Urinary bladder (tissue), 4 donors: ENCODE data around the gene TMEM164. TPM values are rescaled to one million over a fixed set of nuclear protein-coding genes. Genes with fewer than 3 reads are reported as not detected.
A peak's percentile ranks its signal among the peaks of the same experiment; 100 is the strongest.

Experiments
- DNase-seq: peaks from one replicate; pipeline ENCODE4 v3.0.0-alpha.2; 2015; ENCODE audit errors: extremely low spot score
- H3K27ac ChIP-seq: one replicate; pipeline ENCODE4 v1.5.1; 2013; ENCODE audit warnings: low read depth, mild to moderate bottlenecking, moderate library complexity
- H3K36me3 ChIP-seq: one replicate; pipeline ENCODE4 v1.6.1; 2013; ENCODE audit warnings: mild to moderate bottlenecking, moderate library complexity; ENCODE audit not compliant: insufficient read depth
- H3K4me1 ChIP-seq: one replicate; pipeline ENCODE4 v1.6.1; 2013; ENCODE audit warnings: mild to moderate bottlenecking, moderate library complexity; ENCODE audit not compliant: insufficient read depth
- H3K4me3 ChIP-seq: one replicate; pipeline ENCODE4 v1.5.1; 2013; ENCODE audit warnings: low read depth, low read length
- WGBS: extraction: QIAGEN DNeasy Blood & Tissue Kit; methylation state at CpG from one replicate; pipeline ENCODE4 v1.1.7; 2013; 5-methylcytosine and 5-hydroxymethylcytosine counted together
- polyA plus RNA-seq: library from polyadenylated mRNA; stranded (reverse); fragments of 200-250 nt; gene quantifications from one replicate; pipeline ENCODE4 v1.2.3, GENCODE V29; 2013
- total RNA-seq: library from RNA; depleted of rRNA; stranded (reverse); fragments of >200 nt; gene quantifications from one replicate; pipeline ENCODE4 v1.2.3, GENCODE V29; 2014
- donor health status: healthy with polysubstance abuse.
- donor health status: healthy.

Gene TMEM164
- total and polyA plus RNA-seq, 2 donors = 10.3 to 12.4 TPM

- H3K4me3 ChIP-seq = no peak overlapping the region
- H3K36me3 ChIP-seq = no peaks in the 10 kb centered on the region
- no peak for DNase-seq
- peaks cover 1% of the 10 kb centered on the region for H3K4me1 ChIP-seq
- H3K27ac ChIP-seq = peak overlapping the region; percentile 5
- 81% methylated on average over 3 of the region's 3 CpGs for WGBS
These were observed 10.0 kb downstream of the TMEM164 start for GRCh38 chrX:110012818-110013485.

- H3K4me3 ChIP-seq = no peak overlapping the region
- WGBS = 96% methylated on average over 4 of the region's 4 CpGs
These were observed 11.1 kb downstream of the TMEM164 start for GRCh38 chrX:110013968-110014367.

GRCh38 chrX:110015032-110015431, 12.1 kb downstream of the TMEM164 start:
- Histone ChIP-seq H3K27ac (no peak overlapping the region), H3K4me3 (no peak overlapping the region), H3K4me1 (peaks cover 1% of the 10 kb centered on the region), H3K36me3 (no peaks in the 10 kb centered on the region)
- no peak for DNase-seq
- WGBS = 70% methylated on average over 2 of the region's 2 CpGs

More at GRCh38 chrX:110013968-110014367, 11.1 kb downstream of the TMEM164 start:
- Histone ChIP-seq H3K27ac (no peak overlapping the region), H3K4me1 (peaks cover 1% of the 10 kb centered on the region), H3K36me3 (no peaks in the 10 kb centered on the region)
- DNase-seq = no peak

- Histone ChIP-seq H3K4me3 (no peak overlapping the region), H3K36me3 (no peaks in the 10 kb centered on the region), H3K4me1 (peaks cover 1% of the 10 kb centered on the region), H3K27ac (no peak overlapping the region)
- no peak for DNase-seq
- WGBS = 88% methylated on average over 5 of the region's 5 CpGs
These were observed 13.0 kb downstream of the TMEM164 start for GRCh38 chrX:110015915-110016314.

- Histone ChIP-seq H3K36me3 (no peaks in the 10 kb centered on the region), H3K27ac (no peak overlapping the region), H3K4me1 (no peaks in the 10 kb centered on the region), H3K4me3 (no peak overlapping the region)
- no peak for DNase-seq
- WGBS = 75% methylated on average over 1 of the region's 1 CpG
These were observed 17.6 kb downstream of the TMEM164 start for GRCh38 chrX:110020536-110020935.

- H3K4me3 ChIP-seq = no peak overlapping the region
- H3K27ac ChIP-seq = no peak overlapping the region
- WGBS = 44% methylated on average over 4 of the region's 4 CpGs
- H3K4me1 ChIP-seq = no peaks in the 10 kb centered on the region
- DNase-seq = no peak
- no peaks in the 10 kb centered on the region for H3K36me3 ChIP-seq
These were observed 18.5 kb downstream of the TMEM164 start for GRCh38 chrX:110021258-110022022.

- H3K27ac ChIP-seq = no peak overlapping the region
- WGBS = 67% methylated on average over 5 of the region's 5 CpGs
- no peak overlapping the region for H3K4me3 ChIP-seq
- H3K4me1 ChIP-seq = no peaks in the 10 kb centered on the region
- no peaks in the 10 kb centered on the region for H3K36me3 ChIP-seq
- DNase-seq = no peak
These were observed 19.9 kb downstream of the TMEM164 start for GRCh38 chrX:110022599-110023448.

GRCh38 chrX:110025395-110025794, 22.5 kb downstream of the TMEM164 start:
- H3K36me3 ChIP-seq = no peaks in the 10 kb centered on the region
- no peak for DNase-seq
- H3K4me1 ChIP-seq = no peaks in the 10 kb centered on the region
- H3K4me3 ChIP-seq = no peak overlapping the region
- H3K27ac ChIP-seq = no peak overlapping the region
- 89% methylated on average over 1 of the region's 1 CpG for WGBS

GRCh38 chrX:110026099-110026844, 23.4 kb downstream of the TMEM164 start:
- H3K4me1 ChIP-seq = no peaks in the 10 kb centered on the region
- H3K27ac ChIP-seq = no peak overlapping the region
- 75% methylated on average over 9 of the region's 9 CpGs for WGBS
- no peaks in the 10 kb centered on the region for H3K36me3 ChIP-seq
- DNase-seq = no peak
- no peak overlapping the region for H3K4me3 ChIP-seq

- Histone ChIP-seq H3K27ac (no peak overlapping the region), H3K4me3 (no peak overlapping the region), H3K36me3 (no peaks in the 10 kb centered on the region), H3K4me1 (no peaks in the 10 kb centered on the region)
- WGBS = 72% methylated on average over 3 of the region's 3 CpGs
- no peak for DNase-seq
These were observed 29.7 kb downstream of the TMEM164 start for GRCh38 chrX:110032534-110033147.

- H3K36me3 ChIP-seq = no peaks in the 10 kb centered on the region
- DNase-seq = no peak
- H3K27ac ChIP-seq = no peak overlapping the region
- H3K4me3 ChIP-seq = no peak overlapping the region
- H3K4me1 ChIP-seq = no peaks in the 10 kb centered on the region
- 93% methylated on average over 2 of the region's 2 CpGs for WGBS
These were observed 31.1 kb downstream of the TMEM164 start for GRCh38 chrX:110034036-110034435.

- DNase-seq = no peak
- no peaks in the 10 kb centered on the region for H3K36me3 ChIP-seq
- H3K4me3 ChIP-seq = no peak overlapping the region
- 66% methylated on average over 3 of the region's 3 CpGs for WGBS
- H3K27ac ChIP-seq = no peak overlapping the region
- no peaks in the 10 kb centered on the region for H3K4me1 ChIP-seq
These were observed 33.5 kb downstream of the TMEM164 start for GRCh38 chrX:110036162-110037033.
